Measurements from ENCODE around the gene PDE4D. TPM values are rescaled to one million over a fixed set of nuclear protein-coding genes. Genes with fewer than 3 reads are reported as not detected.
A peak's percentile ranks its signal among the peaks of the same experiment; 100 is the strongest.

PDE4D gene
- total RNA-seq, 1 experiment from 2014 or later, result 6.3 TPM

- Histone ChIP-seq H3K36me3 (no peaks in the 10 kb centered on the region), H3K27me3 (replicated peaks) (no peaks in the 10 kb centered on the region)
- DNase-seq (ENCODE audit: low read depth in 1 of 2, low spot score in 2 of 2), result no peak
Observed at GRCh38 chr5:59703789-59704188, 189.7 kb downstream of the PDE4D start.

GRCh38 chr5:59698207-59699178 is 195.0 kb downstream of the PDE4D start:
- no peak overlapping the region for H3K27ac ChIP-seq
- no peaks in the 10 kb centered on the region for H3K27me3 ChIP-seq (replicated peaks)
- DNase-seq (ENCODE audit: low read depth in 1 of 2, low spot score in 2 of 2), result peak in 1 of 2 experiments; percentile 10
- no peaks in the 10 kb centered on the region for H3K9me3 ChIP-seq (replicated peaks)
- H3K4me3 ChIP-seq, result no peak overlapping the region
- peaks cover 3% of the 10 kb centered on the region; the same call in 1 of the 2 replicates for H3K4me1 ChIP-seq (replicated peaks)
- H3K36me3 ChIP-seq, result no peaks in the 10 kb centered on the region

More at GRCh38 chr5:59703789-59704188, 189.7 kb downstream of the PDE4D start:
- no peak overlapping the region for H3K4me3 ChIP-seq
- H3K9me3 ChIP-seq (replicated peaks), result no peaks in the 10 kb centered on the region
- H3K4me1 ChIP-seq (replicated peaks), result peaks cover under 1% of the 10 kb centered on the region; the same call in 1 of the 2 replicates
- H3K27ac ChIP-seq, result no peak overlapping the region

- no peaks in the 10 kb centered on the region for H3K27me3 ChIP-seq (replicated peaks)
- no peak overlapping the region for H3K27ac ChIP-seq
- peaks cover 3% of the 10 kb centered on the region; the same call in 1 of the 2 replicates for H3K4me1 ChIP-seq (replicated peaks)
- no peaks in the 10 kb centered on the region for H3K36me3 ChIP-seq
- H3K4me3 ChIP-seq, result no peak overlapping the region
- H3K9me3 ChIP-seq (replicated peaks), result no peaks in the 10 kb centered on the region
- DNase-seq (ENCODE audit: low read depth in 1 of 2, low spot score in 2 of 2), result no peak
Observed at GRCh38 chr5:59694411-59694810, 199.1 kb downstream of the PDE4D start.

- H3K4me3 ChIP-seq, result no peak overlapping the region
- no peak overlapping the region for H3K27ac ChIP-seq
- no peaks in the 10 kb centered on the region for H3K9me3 ChIP-seq (replicated peaks)
- DNase-seq (ENCODE audit: low read depth in 1 of 2, low spot score in 2 of 2), result no peak
- H3K27me3 ChIP-seq (replicated peaks), result no peaks in the 10 kb centered on the region
- H3K4me1 ChIP-seq (replicated peaks), result peaks cover 2% of the 10 kb centered on the region; the same call in 1 of the 2 replicates
- no peaks in the 10 kb centered on the region for H3K36me3 ChIP-seq
Observed at GRCh38 chr5:59693492-59694309, 199.8 kb downstream of the PDE4D start.

- Histone ChIP-seq H3K27ac (no peak overlapping the region), H3K36me3 (no peaks in the 10 kb centered on the region), H3K9me3 (replicated peaks) (no peaks in the 10 kb centered on the region), H3K27me3 (replicated peaks) (no peaks in the 10 kb centered on the region; the same call in 1 of the 2 replicates), H3K4me3 (no peak overlapping the region), H3K4me1 (replicated peaks) (no peaks in the 10 kb centered on the region)
- DNase-seq (ENCODE audit: low read depth in 1 of 2, low spot score in 2 of 2), result no peak
Observed at GRCh38 chr5:59685793-59686192, 207.7 kb downstream of the PDE4D start.

- no peaks in the 10 kb centered on the region for H3K36me3 ChIP-seq
- no peaks in the 10 kb centered on the region for H3K4me1 ChIP-seq (replicated peaks)
- H3K9me3 ChIP-seq (replicated peaks), result no peaks in the 10 kb centered on the region
- no peak overlapping the region for H3K27ac ChIP-seq
- H3K27me3 ChIP-seq (replicated peaks), result no peaks in the 10 kb centered on the region; the same call in 1 of the 2 replicates
- H3K4me3 ChIP-seq, result no peak overlapping the region
- no peak for DNase-seq (ENCODE audit: low read depth in 1 of 2, low spot score in 2 of 2)
Observed at GRCh38 chr5:59685191-59685530, 208.4 kb downstream of the PDE4D start.

- Histone ChIP-seq H3K4me3 (no peak overlapping the region), H3K9me3 (replicated peaks) (no peaks in the 10 kb centered on the region), H3K4me1 (replicated peaks) (no peaks in the 10 kb centered on the region), H3K27me3 (replicated peaks) (no peaks in the 10 kb centered on the region; the same call in 1 of the 2 replicates), H3K36me3 (no peaks in the 10 kb centered on the region), H3K27ac (no peak overlapping the region)
- DNase-seq (ENCODE audit: low read depth in 1 of 2, low spot score in 2 of 2), result no peak
Observed at GRCh38 chr5:59684388-59685190, 208.9 kb downstream of the PDE4D start.

GRCh38 chr5:59683311-59683710 is 210.2 kb downstream of the PDE4D start:
- Histone ChIP-seq H3K4me1 (replicated peaks) (no peaks in the 10 kb centered on the region), H3K9me3 (replicated peaks) (no peaks in the 10 kb centered on the region), H3K4me3 (no peak overlapping the region), H3K36me3 (no peaks in the 10 kb centered on the region), H3K27me3 (replicated peaks) (no peaks in the 10 kb centered on the region; the same call in 1 of the 2 replicates), H3K27ac (no peak overlapping the region)
- DNase-seq (ENCODE audit: low read depth in 1 of 2, low spot score in 2 of 2), result no peak

GRCh38 chr5:59682542-59682941 is 211.0 kb downstream of the PDE4D start:
- no peak overlapping the region for H3K4me3 ChIP-seq
- DNase-seq (ENCODE audit: low read depth in 1 of 2, low spot score in 2 of 2), result no peak
- no peaks in the 10 kb centered on the region for H3K4me1 ChIP-seq (replicated peaks)
- no peaks in the 10 kb centered on the region for H3K9me3 ChIP-seq (replicated peaks)
- no peaks in the 10 kb centered on the region for H3K36me3 ChIP-seq
- no peaks in the 10 kb centered on the region; the same call in 1 of the 2 replicates for H3K27me3 ChIP-seq (replicated peaks)
- no peak overlapping the region for H3K27ac ChIP-seq

GRCh38 chr5:59678943-59679342 is 214.6 kb downstream of the PDE4D start:
- H3K4me3 ChIP-seq, result no peak overlapping the region
- no peak for DNase-seq (ENCODE audit: low read depth in 1 of 2, low spot score in 2 of 2)
- no peaks in the 10 kb centered on the region for H3K9me3 ChIP-seq (replicated peaks)
- H3K36me3 ChIP-seq, result no peaks in the 10 kb centered on the region
- H3K27ac ChIP-seq, result no peak overlapping the region
- H3K27me3 ChIP-seq (replicated peaks), result no peaks in the 10 kb centered on the region
- H3K4me1 ChIP-seq (replicated peaks), result no peaks in the 10 kb centered on the region

- Histone ChIP-seq H3K9me3 (replicated peaks) (no peaks in the 10 kb centered on the region), H3K36me3 (no peaks in the 10 kb centered on the region), H3K27me3 (replicated peaks) (no peaks in the 10 kb centered on the region), H3K4me1 (replicated peaks) (no peaks in the 10 kb centered on the region), H3K4me3 (no peak overlapping the region), H3K27ac (no peak overlapping the region)
- no peak for DNase-seq (ENCODE audit: low read depth in 1 of 2, low spot score in 2 of 2)
Observed at GRCh38 chr5:59674763-59675162, 218.8 kb downstream of the PDE4D start.

- H3K27me3 ChIP-seq (replicated peaks), result no peaks in the 10 kb centered on the region
- H3K9me3 ChIP-seq (replicated peaks), result no peaks in the 10 kb centered on the region
- no peaks in the 10 kb centered on the region for H3K36me3 ChIP-seq
- no peaks in the 10 kb centered on the region for H3K4me1 ChIP-seq (replicated peaks)
- no peak overlapping the region for H3K4me3 ChIP-seq
- H3K27ac ChIP-seq, result no peak overlapping the region
- peak in 1 of 2 experiments; percentile 28 for DNase-seq (ENCODE audit: low read depth in 1 of 2, low spot score in 2 of 2)
Observed at GRCh38 chr5:59673438-59674058, 220.0 kb downstream of the PDE4D start.

All from SJSA1 (cell line).